Thoracic aorta (tissue), 2 donors: ENCODE measurements around the gene KLRC2. TPM values are rescaled to one million over a fixed set of nuclear protein-coding genes. Genes with fewer than 3 reads are reported as not detected.
"Not testable (repeated sequence)": the region's sequence is repeated elsewhere in the genome, so short reads cannot be mapped to it uniquely, and the experiment has no call there.

Experiments
- ATAC-seq: fragments of 150-250 bp; one replicate; pipeline ENCODE4 v1.8.0; 2017; ENCODE audit warnings: low read depth; ENCODE audit not compliant: insufficient number of reproducible peaks, low FRiP score
- DNase-seq: peaks from one replicate; pipeline ENCODE4 v3.0.0-alpha.2; 2020; ENCODE audit warnings: low spot score
- H3K27ac ChIP-seq, 2 donors: fragments of 200-600 bp; sonication (generic); 1 replicate in 1 of 2; 2 replicates in 1 of 2; pipeline ENCODE4 v1.5.1; 2016; ENCODE audit warnings: mild to moderate bottlenecking in 2 of 2, moderate library complexity in 2 of 2
- H3K27me3 ChIP-seq: fragments of 200-600 bp; sonication (generic); replicated peaks from 2 replicates; pipeline ENCODE4 v1.6.0; 2016; ENCODE audit warnings: mild to moderate bottlenecking; ENCODE audit not compliant: insufficient read depth
- H3K36me3 ChIP-seq: fragments of 200-600 bp; sonication (generic); one replicate; pipeline ENCODE4 v1.5.1; 2016
- H3K4me1 ChIP-seq, 2 donors: fragments of 200-600 bp; sonication (generic); 1 replicate in 1 of 2; 2 replicates in 1 of 2; pipeline versions ENCODE4 v1.5.1 to v1.6.0; 2016; ENCODE audit warnings: low read depth in 2 of 2, mild to moderate bottlenecking in 1 of 2; ENCODE audit not compliant: control insufficient read depth in 1 of 2
- H3K4me3 ChIP-seq: fragments of 200-600 bp; sonication (generic); 2 replicates; pipeline ENCODE4 v1.5.1; 2016; ENCODE audit warnings: mild to moderate bottlenecking
- H3K9me3 ChIP-seq: fragments of 200-600 bp; sonication (generic); 2 replicates; pipeline ENCODE4 v1.5.1; 2016
- CTCF ChIP-seq: fragments of 200-600 bp; sonication (generic); IDR thresholded peaks from one replicate; pipeline ENCODE4 v1.5.1; 2019; ENCODE audit warnings: antibody characterized with exemption
- total RNA-seq, 2 donors: library from RNA; depleted of rRNA; stranded (reverse); fragments of >200 nt; gene quantifications; one replicate each; pipeline versions ENCODE4 v1.1.0 to v1.2.3, GENCODE V29; 2016

Gene KLRC2
- total RNA-seq, 2 donors from 2014 or later: not detected

GRCh38 chr12:10395390-10395998, 40.3 kb downstream of the KLRC2 start:
- ATAC-seq (peak; percentile 39), DNase-seq (no peak)
- Histone ChIP-seq H3K4me1 (peaks cover 3 to 8% of the 10 kb centered on the region in 2 donors), H3K4me3 (peak overlapping the region; percentile 46), H3K36me3 (no peaks in the 10 kb centered on the region), H3K9me3 (no peaks in the 10 kb centered on the region), H3K27me3 (no peaks in the 10 kb centered on the region), H3K27ac (peak overlapping the region in 1 of 2 donors; percentile 6)
- TF ChIP-seq CTCF: no peak

GRCh38 chr12:10394531-10395152, 41.2 kb downstream of the KLRC2 start:
- H3K9me3 ChIP-seq, DNase-seq, H3K4me3 ChIP-seq, ATAC-seq, H3K27me3 ChIP-seq, H3K4me1 ChIP-seq, H3K27ac ChIP-seq, H3K36me3 ChIP-seq: not testable (repeated sequence)

- no peak for TF ChIP-seq CTCF
- Histone ChIP-seq H3K27ac (no peak overlapping the region), H3K36me3 (no peaks in the 10 kb centered on the region), H3K27me3 (no peaks in the 10 kb centered on the region), H3K4me3 (no peak overlapping the region), H3K4me1 (peaks cover 3 to 8% of the 10 kb centered on the region in 2 donors), H3K9me3 (no peaks in the 10 kb centered on the region)
- DNase-seq (no peak), ATAC-seq (no peak)
Measured at GRCh38 chr12:10393291-10393690, 42.5 kb downstream of the KLRC2 start.

GRCh38 chr12:10392394-10392930, 43.3 kb downstream of the KLRC2 start:
- DNase-seq (no peak), ATAC-seq (peak; percentile 66)
- TF ChIP-seq CTCF: no peak
- H3K27me3 ChIP-seq: no peaks in the 10 kb centered on the region
- H3K36me3 ChIP-seq: no peaks in the 10 kb centered on the region
- H3K4me3 ChIP-seq: no peak overlapping the region
- H3K9me3 ChIP-seq: no peaks in the 10 kb centered on the region
- peaks cover 3 to 8% of the 10 kb centered on the region in 2 donors for H3K4me1 ChIP-seq
- no peak overlapping the region for H3K27ac ChIP-seq

GRCh38 chr12:10390991-10391390, 44.8 kb downstream of the KLRC2 start:
- H3K36me3 ChIP-seq: not testable (repeated sequence)

GRCh38 chr12:10389904-10390303, 45.9 kb downstream of the KLRC2 start, which contains the start of gene KLRK1:
TSS of gene KLRK1 (minus strand) at chr12:10390041. CDS start at chr12:10388810, 1,231 bp downstream.
- ATAC-seq: no peak
- no peaks in the 10 kb centered on the region for H3K27me3 ChIP-seq
- peak within 1 kb of the TSS; percentile 3 for H3K4me3 ChIP-seq
- no peaks in the 10 kb centered on the region for H3K9me3 ChIP-seq
- no peaks in the 10 kb centered on the region for H3K36me3 ChIP-seq
- H3K4me1 ChIP-seq: peaks cover 3 to 4% of the 10 kb centered on the region in 2 donors
- H3K27ac ChIP-seq: no peak within 1 kb of the TSS
- no peak for TF ChIP-seq CTCF
- DNase-seq: no peak

More at GRCh38 chr12:10390991-10391390, 44.8 kb downstream of the KLRC2 start:
- not testable (repeated sequence) for H3K9me3 ChIP-seq, H3K4me3 ChIP-seq, DNase-seq, H3K27me3 ChIP-seq, ATAC-seq, H3K27ac ChIP-seq, H3K4me1 ChIP-seq
